Endodermal cell (in vitro differentiated cells): ENCODE measurements around the gene PRM3. TPM values are rescaled to one million over a fixed set of nuclear protein-coding genes. Genes with fewer than 3 reads are reported as not detected.

Experiments used
- DNase-seq: peaks from one replicate; pipeline ENCODE4 v3.0.0-alpha.2; 2017
- H3K27ac ChIP-seq: 2 replicates; pipeline ENCODE4 v1.5.1; 2013; ENCODE audit warnings: mild to moderate bottlenecking, low read depth, low read length, moderate library complexity
- H3K27me3 ChIP-seq: 2 replicates; pipeline ENCODE4 v1.6.1; 2013; ENCODE audit warnings: mild to moderate bottlenecking, low read length, moderate library complexity; ENCODE audit not compliant: insufficient read depth, control insufficient read depth, poor library complexity, severe bottlenecking
- H3K36me3 ChIP-seq: 2 replicates; pipeline ENCODE4 v1.7.0; 2013; ENCODE audit warnings: mild to moderate bottlenecking, low read length, moderate library complexity; ENCODE audit not compliant: control insufficient read depth, insufficient read depth
- H3K4me1 ChIP-seq: one replicate; pipeline ENCODE4 v1.7.0; 2013; ENCODE audit warnings: low read length; ENCODE audit not compliant: control insufficient read depth, insufficient read depth
- H3K4me3 ChIP-seq: 2 replicates; pipeline ENCODE4 v1.5.1; 2013; ENCODE audit warnings: mild to moderate bottlenecking, low read length, moderate library complexity
- H3K9ac ChIP-seq: 2 replicates; pipeline ENCODE4 v1.6.1; 2013; ENCODE audit warnings: mild to moderate bottlenecking, low read length, moderate library complexity; ENCODE audit not compliant: poor library complexity, severe bottlenecking; ENCODE audit errors: extremely low read depth
- H3K9me3 ChIP-seq: 2 replicates; pipeline ENCODE4 v1.6.1; 2013; ENCODE audit warnings: mild to moderate bottlenecking, low read length, moderate library complexity; ENCODE audit not compliant: control insufficient read depth
- H3K27ac Mint-ChIP-seq: 2 replicates; pipeline ENCODE4 v1.8.0; 2020; ENCODE audit warnings: mixed read lengths
- H3K27me3 Mint-ChIP-seq: 2 replicates; pipeline ENCODE4 v1.8.0; 2021; ENCODE audit warnings: mild to moderate bottlenecking, mixed read lengths; ENCODE audit not compliant: insufficient read depth
- H3K36me3 Mint-ChIP-seq: 2 replicates; pipeline ENCODE4 v1.8.0; 2020; ENCODE audit warnings: low read depth, mixed read lengths
- H3K4me1 Mint-ChIP-seq: 2 replicates; pipeline ENCODE4 v1.8.0; 2020; ENCODE audit warnings: mixed read lengths
- H3K4me3 Mint-ChIP-seq: 2 replicates; pipeline ENCODE4 v1.8.0; 2020; ENCODE audit warnings: mild to moderate bottlenecking, moderate library complexity, mixed read lengths
- H3K9me3 Mint-ChIP-seq: 2 replicates; pipeline ENCODE4 v1.8.0; 2020; ENCODE audit warnings: mild to moderate bottlenecking, mixed read lengths
- CTCF ChIP-seq: fragments of 200-600 bp; sonication (generic); conservative IDR thresholded peaks from 2 replicates; pipeline ENCODE4 v1.5.0; 2021; ENCODE audit warnings: antibody characterized with exemption, mild to moderate bottlenecking
- WGBS, 2 experiments: methylation state at CpG; one replicate each; pipeline versions ENCODE4 v1.1.5 to v1.1.7; 2013; ENCODE audit warnings: missing lambda C conversion rate in 2 of 2, mixed read lengths in 1 of 2; ENCODE audit not compliant: insufficient coverage in 1 of 2, insufficient read length in 1 of 2; 5-methylcytosine and 5-hydroxymethylcytosine counted together
- total RNA-seq, 2 donors: library from RNA; stranded (reverse); fragmentation: NEBNext Ultra II Directional in 1 of 2; extraction: Animal tissue kit (Norgen Biotek cat#: 25700) in 1 of 2; gene quantifications; 2 replicates in 1 of 2; 3 replicates in 1 of 2; pipeline ENCODE4 v1.2.1, GENCODE V29; 2021

PRM3 gene
- total RNA-seq, 2 donors from 2014 or later: not detected

GRCh38 chr16:11316331-11317015 lies 43.0 kb upstream of the PRM3 start:
- TF ChIP-seq CTCF: peak; percentile 35
- H3K9me3 ChIP-seq: no peaks in the 10 kb centered on the region
- Mint-ChIP-seq H3K36me3 (no peaks in the 10 kb centered on the region), H3K27ac (peak overlapping the region; percentile 85), H3K27me3 (peaks cover 10% of the 10 kb centered on the region), H3K4me1 (peaks cover 21% of the 10 kb centered on the region), H3K9me3 (no peaks in the 10 kb centered on the region), H3K4me3 (peak overlapping the region; percentile 13)
- no peak overlapping the region for H3K9ac ChIP-seq
- H3K27ac ChIP-seq: no peak overlapping the region
- H3K27me3 ChIP-seq: no peaks in the 10 kb centered on the region
- no peak overlapping the region for H3K4me3 ChIP-seq
- H3K36me3 ChIP-seq: no peaks in the 10 kb centered on the region
- DNase-seq: peak; percentile 92
- 55 to 61% methylated on average over 10 to 23 of the region's 23 CpGs for WGBS, 2 experiments
- no peaks in the 10 kb centered on the region for H3K4me1 ChIP-seq

- Mint-ChIP-seq H3K4me3 (no peak overlapping the region), H3K27me3 (peaks cover 10% of the 10 kb centered on the region), H3K36me3 (no peaks in the 10 kb centered on the region), H3K27ac (no peak overlapping the region), H3K4me1 (peaks cover 21% of the 10 kb centered on the region), H3K9me3 (no peaks in the 10 kb centered on the region)
- Histone ChIP-seq H3K9me3 (no peaks in the 10 kb centered on the region), H3K4me3 (no peak overlapping the region), H3K9ac (no peak overlapping the region), H3K4me1 (no peaks in the 10 kb centered on the region), H3K27ac (no peak overlapping the region), H3K36me3 (no peaks in the 10 kb centered on the region), H3K27me3 (no peaks in the 10 kb centered on the region)
- peak; percentile 73 for TF ChIP-seq CTCF
- WGBS, 2 experiments: 34 to 36% methylated on average over 7 to 13 of the region's 13 CpGs
- peak; percentile 97 for DNase-seq
Observed at GRCh38 chr16:11315510-11315909, 42.1 kb upstream of the PRM3 start.

GRCh38 chr16:11314309-11314894 lies 41.0 kb upstream of the PRM3 start:
- no peak for TF ChIP-seq CTCF
- no peak for DNase-seq
- no peaks in the 10 kb centered on the region for H3K9me3 ChIP-seq
- H3K27ac ChIP-seq: no peak overlapping the region
- H3K27me3 ChIP-seq: no peaks in the 10 kb centered on the region
- H3K4me3 ChIP-seq: no peak overlapping the region
- Mint-ChIP-seq H3K36me3 (no peaks in the 10 kb centered on the region), H3K4me1 (peaks cover 21% of the 10 kb centered on the region), H3K27ac (peak overlapping the region; percentile 30), H3K4me3 (no peak overlapping the region), H3K9me3 (no peaks in the 10 kb centered on the region), H3K27me3 (peaks cover 10% of the 10 kb centered on the region)
- H3K4me1 ChIP-seq: no peaks in the 10 kb centered on the region
- H3K36me3 ChIP-seq: no peaks in the 10 kb centered on the region
- WGBS, 2 experiments: 89 to 92% methylated on average over 5 to 8 of the region's 8 CpGs
- no peak overlapping the region for H3K9ac ChIP-seq
